Activated CD8-positive, alpha-beta T cell treated with anti-CD3 and anti-CD28 coated beads, Interleukin-2, amount 10 ng/mL, durations not matched to agents 7 days and 5 days (primary cell): Measurements from ENCODE around the gene G6PD. TPM values are rescaled to one million over a fixed set of nuclear protein-coding genes. Genes with fewer than 3 reads are reported as not detected.

Source experiments
- ATAC-seq: fragments of 150-1000 bp; cut with Tn5 transposase; one replicate; pipeline ENCODE4 v1.10.0; 2021; ENCODE audit warnings: moderate library complexity
- CTCF ChIA-PET: fragments of 350-600 bp; sonication (Branson Sonifier 250); formaldehyde crosslinking; loops from one replicate; lab custom pipeline; 2021; ENCODE audit warnings: antibody characterized with exemption; lab: Charles Lee
- POLR2A ChIA-PET: fragments of 350-600 bp; sonication (Branson Sonifier 250); formaldehyde crosslinking; loops from one replicate; lab custom pipeline; 2021; ENCODE audit warnings: antibody characterized with exemption; lab: Charles Lee
- DNase-seq: peaks from one replicate; pipeline ENCODE4 v3.0.0-alpha.2; 2020
- H3K27ac Mint-ChIP-seq: one replicate; pipeline ENCODE4 v1.8.0; 2021; ENCODE audit warnings: mild to moderate bottlenecking, mixed read lengths
- H3K27me3 Mint-ChIP-seq: one replicate; pipeline ENCODE4 v1.8.0; 2021; ENCODE audit warnings: low read depth, mixed read lengths
- H3K36me3 Mint-ChIP-seq: one replicate; pipeline ENCODE4 v1.8.0; 2021; ENCODE audit warnings: low read depth, mixed read lengths
- H3K4me1 Mint-ChIP-seq: one replicate; pipeline ENCODE4 v1.8.0; 2021; ENCODE audit warnings: low read depth, mixed read lengths
- H3K4me3 Mint-ChIP-seq: one replicate; pipeline ENCODE4 v1.8.0; 2021; ENCODE audit warnings: mild to moderate bottlenecking, mixed read lengths
- H3K9me3 Mint-ChIP-seq: one replicate; pipeline ENCODE4 v1.8.0; 2022; ENCODE audit warnings: mixed read lengths; ENCODE audit not compliant: insufficient read depth
- total RNA-seq, 2 experiments: library from RNA; stranded (reverse); gene quantifications; one replicate each; pipeline ENCODE4 v1.2.3, GENCODE V29; 2021

The G6PD gene
- total RNA-seq, 2 experiments from 2014 or later, result 133 to 135 TPM

GRCh38 chrX:154490021-154490413 is 56.6 kb downstream of the G6PD start:
- CTCF ChIA-PET, result interaction anchor here (1.2 to 2.2 kb wide), 7 partner anchors 9 to 92 kb away, joined by 3 to 7 read pairs (median 5); partner anchors contain the start of gene RPL10
- Mint-ChIP-seq H3K27ac (peak overlapping the region; percentile 91), H3K36me3 (peaks cover 16% of the 10 kb centered on the region), H3K4me1 (peaks cover 24% of the 10 kb centered on the region), H3K4me3 (peak overlapping the region; percentile 85), H3K9me3 (no peaks in the 10 kb centered on the region), H3K27me3 (no peaks in the 10 kb centered on the region)
- DNase-seq (peak; percentile 53), ATAC-seq (peak; percentile 31)
- POLR2A ChIA-PET, result interaction anchor here (0.6 to 1.6 kb wide), 7 partner anchors 9 to 91 kb away, joined by 3 to 6 read pairs (median 3); partner anchors contain the start of genes FAM3A and PLXNA3

GRCh38 chrX:154489182-154489581 is 57.5 kb downstream of the G6PD start:
- H3K36me3 Mint-ChIP-seq, result peaks cover 19% of the 10 kb centered on the region
- H3K4me1 Mint-ChIP-seq, result peaks cover 28% of the 10 kb centered on the region
- no peak for ATAC-seq
- H3K27ac Mint-ChIP-seq, result peak overlapping the region; percentile 91
- POLR2A ChIA-PET, result interaction anchor here (0.5 to 0.9 kb wide), 6 partner anchors 11 to 91 kb away, joined by 3 to 4 read pairs (median 4); partner anchors contain the start of gene RPL10
- peak overlapping the region; percentile 85 for H3K4me3 Mint-ChIP-seq
- CTCF ChIA-PET, result interaction anchor here (1.2 to 1.8 kb wide), 4 partner anchors 30 to 90 kb away, joined by 3 to 7 read pairs (median 6); partner anchors contain the start of gene RPL10
- DNase-seq, result no peak
- H3K27me3 Mint-ChIP-seq, result no peaks in the 10 kb centered on the region
- H3K9me3 Mint-ChIP-seq, result no peaks in the 10 kb centered on the region

GRCh38 chrX:154488336-154489075 is 58.1 kb downstream of the G6PD start:
- H3K9me3 Mint-ChIP-seq, result no peaks in the 10 kb centered on the region
- ChIA-PET CTCF (interaction anchor here (1.2 to 1.8 kb wide), 3 partner anchors 29 to 39 kb away, joined by 3 to 7 read pairs (median 4); no protein-coding TSS in a partner anchor), POLR2A (interaction anchor here (0.5 to 1.6 kb wide), 4 partner anchors 11 to 90 kb away, joined by 3 to 4 read pairs (median 4); no protein-coding TSS in a partner anchor)
- H3K4me3 Mint-ChIP-seq, result peak overlapping the region; percentile 85
- H3K27ac Mint-ChIP-seq, result no peak overlapping the region
- H3K27me3 Mint-ChIP-seq, result no peaks in the 10 kb centered on the region
- H3K36me3 Mint-ChIP-seq, result peaks cover 22% of the 10 kb centered on the region
- peaks cover 33% of the 10 kb centered on the region for H3K4me1 Mint-ChIP-seq
- ATAC-seq, result no peak
- DNase-seq, result no peak

- peaks cover 37% of the 10 kb centered on the region for H3K4me1 Mint-ChIP-seq
- H3K36me3 Mint-ChIP-seq, result peaks cover 25% of the 10 kb centered on the region
- no peak overlapping the region for H3K27ac Mint-ChIP-seq
- no peak for ATAC-seq
- ChIA-PET CTCF (interaction anchor here (1.8 kb wide), 1 partner anchor 39 kb away, joined by 4 read pairs; no protein-coding TSS in a partner anchor), POLR2A (interaction anchor here (0.6 to 2.4 kb wide), 5 partner anchors 29 to 139 kb away, joined by 3 to 8 read pairs (median 4); partner anchors contain the start of gene FAM3A)
- no peaks in the 10 kb centered on the region for H3K27me3 Mint-ChIP-seq
- DNase-seq, result no peak
- H3K4me3 Mint-ChIP-seq, result no peak overlapping the region
- no peaks in the 10 kb centered on the region for H3K9me3 Mint-ChIP-seq
Observed at GRCh38 chrX:154487518-154488290, 58.9 kb downstream of the G6PD start.

GRCh38 chrX:154486396-154487207 is 60.0 kb downstream of the G6PD start, which contains the start of gene UBL4A:
TSS of gene UBL4A (minus strand) at chrX:154486615. CDS start at chrX:154486584, 31 bp downstream.
- ATAC-seq (peak; percentile 10), DNase-seq (peak; percentile 57)
- peak within 1 kb of the TSS; percentile 77 for H3K27ac Mint-ChIP-seq
- POLR2A ChIA-PET, result interaction anchor here (0.6 to 2.4 kb wide), 5 partner anchors 30 to 138 kb away, joined by 3 to 8 read pairs (median 3); partner anchors contain the start of genes FAM3A and RPL10
- peak within 1 kb of the TSS; percentile 77 for H3K4me3 Mint-ChIP-seq
- H3K36me3 Mint-ChIP-seq, result peaks cover 25% of the 10 kb centered on the region
- H3K9me3 Mint-ChIP-seq, result no peaks in the 10 kb centered on the region
- CTCF ChIA-PET, result interaction anchor here (1.8 kb wide), 1 partner anchor 40 kb away, joined by 4 read pairs; no protein-coding TSS in a partner anchor
- no peaks in the 10 kb centered on the region for H3K27me3 Mint-ChIP-seq
- H3K4me1 Mint-ChIP-seq, result peaks cover 41% of the 10 kb centered on the region

- ATAC-seq, result peak; percentile 12
- Mint-ChIP-seq H3K27me3 (no peaks in the 10 kb centered on the region), H3K4me3 (peak overlapping the region; percentile 69), H3K36me3 (peaks cover 25% of the 10 kb centered on the region), H3K27ac (no peak overlapping the region), H3K9me3 (no peaks in the 10 kb centered on the region), H3K4me1 (peaks cover 36% of the 10 kb centered on the region)
- ChIA-PET POLR2A (interaction anchor here (0.9 to 2.4 kb wide), 3 partner anchors 27 to 88 kb away, joined by 3 to 8 read pairs (median 3); partner anchors contain the start of genes FAM3A and RPL10), CTCF (no interaction called here)
- DNase-seq, result peak; percentile 49
Observed at GRCh38 chrX:154486052-154486395, 60.6 kb downstream of the G6PD start.

GRCh38 chrX:154485150-154486051 is 61.2 kb downstream of the G6PD start:
- Mint-ChIP-seq H3K4me1 (peaks cover 37% of the 10 kb centered on the region), H3K4me3 (peak overlapping the region; percentile 69), H3K27ac (peak overlapping the region; percentile 70), H3K27me3 (no peaks in the 10 kb centered on the region), H3K36me3 (peaks cover 25% of the 10 kb centered on the region), H3K9me3 (no peaks in the 10 kb centered on the region)
- ATAC-seq (no peak), DNase-seq (no peak)
- CTCF ChIA-PET, result no interaction called here
- POLR2A ChIA-PET, result interaction anchor here (0.5 to 2.4 kb wide), 4 partner anchors 27 to 87 kb away, joined by 3 to 8 read pairs (median 4); partner anchors contain the start of genes FAM3A and RPL10

- DNase-seq, result no peak
- no peak overlapping the region for H3K27ac Mint-ChIP-seq
- H3K9me3 Mint-ChIP-seq, result no peaks in the 10 kb centered on the region
- H3K27me3 Mint-ChIP-seq, result no peaks in the 10 kb centered on the region
- POLR2A ChIA-PET, result interaction anchor here (0.5 to 1.6 kb wide), 2 partner anchors 45 to 86 kb away, joined by 3 to 6 read pairs; partner anchors contain the start of gene RPL10
- CTCF ChIA-PET, result no interaction called here
- H3K4me1 Mint-ChIP-seq, result peaks cover 37% of the 10 kb centered on the region
- no peak for ATAC-seq
- peak overlapping the region; percentile 69 for H3K4me3 Mint-ChIP-seq
- peaks cover 23% of the 10 kb centered on the region for H3K36me3 Mint-ChIP-seq
Observed at GRCh38 chrX:154484255-154485149, 62.1 kb downstream of the G6PD start.

GRCh38 chrX:154483325-154483724 is 63.3 kb downstream of the G6PD start:
- Mint-ChIP-seq H3K27me3 (no peaks in the 10 kb centered on the region), H3K27ac (no peak overlapping the region), H3K36me3 (peaks cover 19% of the 10 kb centered on the region), H3K9me3 (no peaks in the 10 kb centered on the region), H3K4me1 (peaks cover 34% of the 10 kb centered on the region), H3K4me3 (no peak overlapping the region)
- no peak for DNase-seq
- ATAC-seq, result no peak
- POLR2A ChIA-PET, result no interaction called here
- CTCF ChIA-PET, result no interaction called here
